GM18870 (cell line): ENCODE data around the gene KIF3A.

Experiments used
- ATAC-seq: cut with Tn5 transposase; IDR thresholded peaks from one replicate; pipeline ENCODE4 v1.9.1; 2021; ENCODE audit warnings: moderate library complexity; ENCODE audit not compliant: unreplicated experiment

KIF3A gene

DNA sequence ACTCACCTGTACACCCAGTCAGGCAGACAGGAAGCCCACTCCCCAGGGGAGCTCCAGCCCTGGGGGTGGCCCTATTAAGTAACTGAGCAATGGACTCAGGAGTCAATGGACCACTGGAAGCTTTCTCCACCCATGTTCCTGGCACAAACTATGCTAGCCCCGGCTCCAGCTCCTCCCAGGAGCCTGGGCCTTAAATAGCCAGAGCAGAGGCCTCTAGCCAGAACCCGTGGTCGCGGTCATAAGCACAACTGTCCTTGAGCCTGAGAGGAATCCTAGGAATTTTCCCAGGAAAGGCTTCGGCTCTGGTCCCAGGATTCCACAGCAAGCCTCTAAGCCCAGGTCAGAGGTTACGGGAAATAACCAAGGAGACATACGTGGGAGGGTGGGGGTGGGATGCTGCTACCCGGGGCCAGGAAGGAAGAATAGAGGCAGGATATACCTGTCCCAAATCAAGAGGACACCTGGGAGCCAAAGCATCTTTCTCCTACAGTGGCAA, 34.2 kb upstream of the KIF3A start:
- no peak for ATAC-seq

DNA sequence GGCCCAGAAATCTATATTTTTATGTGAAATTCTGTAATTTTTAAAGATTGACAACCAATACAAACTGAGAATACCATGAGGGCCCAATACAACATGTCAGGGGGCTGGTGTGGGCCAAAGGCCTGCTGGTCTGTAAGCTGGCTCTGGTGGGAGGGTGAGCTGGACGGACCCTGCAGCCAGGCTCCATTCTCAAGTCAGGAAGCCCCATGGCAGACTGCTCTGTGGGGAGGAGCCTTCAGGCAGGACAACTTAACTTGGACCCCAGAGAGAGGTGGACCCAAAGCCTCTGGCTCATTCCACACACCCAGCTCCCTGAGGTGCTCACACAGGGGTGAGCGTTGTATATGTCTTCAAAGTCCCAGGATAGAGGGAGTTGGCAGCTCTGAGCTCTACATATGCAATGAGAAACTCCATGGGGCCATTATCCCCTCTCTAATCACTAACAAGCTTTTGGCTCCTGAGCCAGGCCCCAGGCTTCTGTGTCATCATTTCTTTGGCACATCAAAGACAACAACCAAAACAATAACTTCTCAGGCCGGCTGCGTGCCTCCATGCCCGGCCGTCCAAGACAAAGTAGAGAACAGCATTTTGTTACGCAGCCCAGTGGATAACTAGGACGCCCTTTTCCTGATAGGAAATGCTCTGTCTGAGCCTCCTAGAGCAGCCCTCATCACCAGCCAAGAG, 33.3 kb upstream of the KIF3A start:
- ATAC-seq, result no peak

DNA sequence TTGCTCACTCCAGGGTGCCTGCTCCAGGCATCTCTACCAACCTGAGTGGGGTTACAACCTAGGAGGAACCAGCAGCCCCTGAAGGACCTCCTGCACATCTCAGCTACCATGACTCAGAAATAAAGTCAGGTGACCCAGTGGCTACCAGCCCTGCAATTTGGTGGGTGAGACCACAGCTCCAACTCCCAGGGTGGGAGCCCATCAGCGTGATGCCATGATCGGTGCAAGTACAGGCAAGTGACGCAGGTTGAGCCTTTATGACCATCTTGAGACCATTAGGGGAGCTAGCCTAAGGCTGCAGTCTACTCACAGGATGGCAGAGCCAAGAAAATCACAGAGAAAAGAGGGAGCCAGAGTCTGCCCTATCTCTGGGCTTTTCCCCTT, 31.1 kb upstream of the KIF3A start:
- no peak for ATAC-seq

DNA sequence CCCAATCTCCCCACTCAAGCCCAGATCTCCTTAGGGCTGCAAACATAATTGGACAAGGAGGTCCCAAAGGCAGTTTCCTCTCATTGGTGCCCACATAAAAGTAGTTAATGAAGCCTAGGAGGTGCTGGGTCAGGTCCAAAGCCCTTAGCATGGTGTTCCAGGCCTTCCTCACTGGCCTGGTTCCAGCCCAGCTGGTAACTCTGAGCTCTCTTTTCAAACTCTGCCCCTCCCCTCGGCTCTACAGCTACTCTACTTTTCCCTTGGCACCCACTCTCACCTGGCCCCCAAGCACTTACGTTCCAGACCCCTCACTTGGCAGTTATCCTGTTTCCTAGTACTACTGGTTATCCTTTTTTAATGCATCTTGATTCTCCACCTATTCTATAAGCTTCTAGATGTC, 29.8 kb upstream of the KIF3A start:
- no peak for ATAC-seq

DNA sequence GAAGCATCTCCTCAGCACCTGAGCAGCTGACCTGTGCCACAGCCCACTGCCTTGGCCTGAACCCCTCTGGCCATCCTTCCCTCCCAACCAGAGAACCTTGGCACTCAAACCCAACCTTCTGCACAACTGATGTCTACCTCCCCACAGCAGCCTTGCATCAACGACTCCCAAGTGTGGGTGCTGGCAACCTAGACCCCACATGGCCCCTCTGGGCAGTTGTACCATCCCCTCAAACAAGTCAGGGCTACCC, 29.4 kb upstream of the KIF3A start:
- ATAC-seq, result no peak

DNA sequence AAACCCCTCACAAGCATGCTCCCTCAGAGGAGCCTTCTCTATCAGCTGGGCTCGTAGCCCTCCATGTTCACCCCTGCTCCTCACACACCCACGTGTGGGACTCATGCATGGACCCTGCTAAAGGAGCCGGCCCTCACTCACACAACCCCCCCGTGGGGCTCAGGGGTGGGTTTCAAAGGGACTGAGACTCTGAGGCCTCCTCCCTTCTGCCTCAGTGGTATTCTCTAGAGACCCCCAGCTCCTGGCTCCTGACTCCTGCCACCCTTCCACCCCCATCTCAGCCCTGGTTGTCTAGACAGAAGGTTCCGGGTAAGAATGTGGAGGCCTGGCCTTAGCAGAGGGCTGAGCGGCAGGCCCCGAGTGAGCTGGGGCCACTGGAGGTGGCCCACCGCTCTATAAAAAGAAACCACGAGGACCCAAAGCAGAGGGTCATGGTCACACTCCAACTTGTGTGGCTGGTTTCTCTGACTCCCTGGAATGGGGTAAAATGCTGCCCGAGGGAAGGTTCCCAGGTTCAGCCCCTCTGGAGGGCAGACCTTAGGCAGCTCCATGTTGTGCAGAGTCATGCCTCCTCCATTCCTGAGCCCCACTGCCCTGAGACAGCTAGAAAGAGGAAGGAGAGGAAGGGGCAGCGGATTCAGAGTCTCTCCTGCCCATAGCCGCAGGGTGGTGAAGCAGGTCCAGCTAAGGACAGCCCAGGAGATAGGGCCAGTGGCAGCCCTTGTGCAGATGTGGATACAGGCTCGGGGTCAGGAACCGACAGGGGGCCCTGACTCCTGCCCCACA, 28.9 kb upstream of the KIF3A start:
- ATAC-seq, result no peak

DNA sequence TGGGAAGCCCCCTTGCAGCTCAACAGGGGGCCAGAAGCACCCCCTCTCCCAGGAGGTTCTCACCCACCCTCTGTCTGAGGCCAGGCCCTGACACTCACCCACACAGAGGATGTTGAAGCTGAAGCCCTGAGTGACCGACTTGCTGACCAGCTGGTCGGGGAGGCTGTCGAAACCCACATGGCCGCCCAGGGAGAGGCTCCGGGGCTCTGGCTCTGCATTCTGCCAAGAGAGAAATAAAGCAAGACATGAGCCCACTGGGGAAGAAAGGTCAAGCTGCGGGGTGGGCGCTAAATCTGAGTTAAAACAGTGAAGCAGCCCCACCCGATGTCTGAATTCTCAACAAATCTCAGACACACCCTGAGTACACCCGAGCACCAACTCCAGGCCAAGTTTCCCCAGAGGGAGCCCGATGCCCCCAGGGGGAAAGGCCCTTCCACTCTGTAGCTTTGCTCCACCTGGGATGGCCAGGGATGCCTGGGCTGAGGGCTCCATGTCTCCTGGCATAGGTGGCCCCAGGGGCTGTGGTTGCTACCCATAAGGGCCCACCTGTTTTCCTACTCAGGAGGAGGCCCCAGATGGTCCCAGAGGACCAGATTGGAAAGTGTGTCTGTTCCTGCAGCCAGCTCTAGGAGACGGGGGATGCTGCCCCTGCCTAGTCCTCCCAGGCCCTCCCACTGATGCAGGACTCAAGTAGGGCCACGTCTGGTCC, 28.1 kb upstream of the KIF3A start:
- ATAC-seq, result no peak

DNA sequence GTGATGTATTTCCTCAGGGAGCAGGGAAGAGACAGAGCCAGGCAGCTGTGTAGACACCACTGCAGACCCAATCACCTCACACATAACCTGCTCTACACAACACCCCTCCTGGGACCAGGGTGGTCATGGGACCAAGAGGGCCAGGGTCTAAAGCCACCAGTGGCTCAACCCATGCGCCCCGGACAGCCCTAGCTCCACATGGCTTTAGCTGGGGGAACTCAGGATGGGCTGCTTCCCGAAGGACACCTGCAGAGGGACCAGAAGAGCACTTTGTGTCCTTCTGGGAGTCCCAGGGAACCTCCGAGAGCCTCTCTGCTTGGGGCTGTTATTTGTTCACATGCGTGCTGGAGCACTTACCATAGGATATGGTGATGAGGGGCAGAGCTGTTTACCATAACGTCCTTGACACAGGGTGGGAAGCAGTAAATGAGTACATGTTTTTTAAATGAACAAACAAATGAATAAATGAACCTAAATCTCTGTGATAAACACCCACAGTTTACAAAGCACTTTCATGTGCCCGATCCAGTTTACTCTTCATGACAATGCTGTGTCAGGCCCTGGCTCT, 27.4 kb upstream of the KIF3A start:
- no peak for ATAC-seq

DNA sequence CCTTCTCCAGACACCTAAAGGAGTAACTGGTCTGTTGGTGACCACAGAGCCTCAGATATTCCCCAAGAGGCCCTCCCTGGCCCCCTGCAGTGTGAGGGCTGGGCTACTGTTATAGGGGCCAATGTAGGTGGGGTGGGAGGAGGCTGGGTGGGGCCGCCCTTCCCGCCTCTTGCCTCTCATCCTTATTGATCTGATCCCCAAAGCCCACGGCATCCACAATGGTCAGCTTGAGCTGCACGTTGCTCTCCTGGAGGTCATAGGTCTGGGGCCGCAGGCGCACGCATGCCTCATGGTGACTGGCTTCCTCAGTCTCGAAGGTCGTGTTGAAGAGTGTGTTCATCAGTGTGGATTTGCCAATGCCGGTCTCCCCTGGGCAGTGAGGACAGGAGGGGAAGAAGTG, 26.7 kb upstream of the KIF3A start:
- ATAC-seq, result no peak

DNA sequence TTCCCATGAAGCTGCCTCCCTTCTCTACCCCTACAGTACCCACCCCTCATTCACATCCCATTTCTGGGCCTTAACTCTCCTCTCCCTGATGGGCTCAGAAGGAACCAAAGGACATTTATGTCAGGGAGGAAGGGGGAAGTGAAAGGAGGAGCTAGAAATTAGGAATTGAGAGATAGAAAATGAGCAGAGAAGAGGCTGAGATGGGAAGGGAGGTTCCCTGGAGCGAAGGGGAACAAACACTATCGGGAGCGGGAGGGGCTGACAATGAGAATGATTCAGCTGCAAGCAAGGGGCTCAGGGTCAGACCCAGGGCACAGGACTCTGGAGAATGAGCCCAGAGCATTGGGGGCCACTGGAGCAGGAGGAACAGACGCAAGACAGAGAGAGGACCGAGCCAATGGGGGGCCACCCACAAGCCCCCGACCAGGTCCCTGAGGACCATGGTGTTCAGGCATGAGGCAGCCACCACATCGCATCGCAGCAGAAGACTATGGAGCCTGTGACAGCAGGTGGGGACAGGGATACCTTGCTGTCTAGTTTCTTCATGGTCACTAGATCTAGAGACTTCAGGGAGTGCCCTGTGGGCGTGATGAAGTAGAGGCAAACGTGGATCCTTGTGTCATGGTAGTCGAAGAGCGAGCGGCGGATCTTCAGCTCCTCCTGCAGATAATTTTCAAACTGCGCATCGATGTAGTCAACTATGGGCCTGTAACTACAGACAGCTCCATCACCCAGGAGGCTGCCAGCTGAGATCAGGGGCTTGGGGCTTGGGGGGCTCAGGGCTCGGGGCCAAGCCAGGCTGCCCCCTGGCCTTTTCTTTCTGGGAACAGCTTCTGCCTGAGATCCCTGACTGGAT, 26.1 kb upstream of the KIF3A start:
- no peak for ATAC-seq

DNA sequence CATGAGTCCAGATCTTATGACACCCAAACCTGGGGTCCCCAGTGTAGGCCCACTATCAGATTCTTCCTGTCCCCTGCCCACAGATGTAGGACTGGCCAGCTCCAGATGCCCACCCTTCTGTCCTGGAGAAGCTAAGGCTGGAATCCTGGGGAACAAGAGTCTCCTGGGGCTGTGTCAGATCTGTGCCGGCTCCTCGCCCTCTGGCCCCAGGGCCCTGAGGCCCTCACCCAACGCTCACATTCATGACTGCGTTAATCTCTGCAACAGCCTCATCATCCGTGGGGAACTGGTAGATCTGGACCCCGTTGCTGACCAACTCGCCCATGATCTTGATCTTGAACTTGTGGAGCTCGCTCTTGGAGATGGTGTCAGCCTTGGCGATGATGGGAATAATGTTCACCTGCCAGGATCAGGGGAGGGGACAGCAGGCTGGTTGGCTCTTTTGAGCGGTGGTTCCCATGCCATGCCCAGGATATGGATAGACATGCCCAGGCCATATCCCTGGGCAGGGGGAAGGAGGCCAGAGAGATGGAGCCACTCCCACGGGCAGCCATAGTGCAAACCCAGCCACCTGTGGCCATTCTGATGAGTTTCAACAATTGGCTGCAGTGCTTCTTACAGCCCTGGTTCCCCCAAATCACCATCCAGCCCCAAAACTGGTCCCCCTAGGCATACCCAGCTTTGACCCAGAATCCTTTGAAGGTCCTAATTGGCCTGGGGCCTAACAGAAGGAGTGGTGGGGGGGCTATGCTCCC, 25.1 kb upstream of the KIF3A start:
- ATAC-seq, result no peak

DNA sequence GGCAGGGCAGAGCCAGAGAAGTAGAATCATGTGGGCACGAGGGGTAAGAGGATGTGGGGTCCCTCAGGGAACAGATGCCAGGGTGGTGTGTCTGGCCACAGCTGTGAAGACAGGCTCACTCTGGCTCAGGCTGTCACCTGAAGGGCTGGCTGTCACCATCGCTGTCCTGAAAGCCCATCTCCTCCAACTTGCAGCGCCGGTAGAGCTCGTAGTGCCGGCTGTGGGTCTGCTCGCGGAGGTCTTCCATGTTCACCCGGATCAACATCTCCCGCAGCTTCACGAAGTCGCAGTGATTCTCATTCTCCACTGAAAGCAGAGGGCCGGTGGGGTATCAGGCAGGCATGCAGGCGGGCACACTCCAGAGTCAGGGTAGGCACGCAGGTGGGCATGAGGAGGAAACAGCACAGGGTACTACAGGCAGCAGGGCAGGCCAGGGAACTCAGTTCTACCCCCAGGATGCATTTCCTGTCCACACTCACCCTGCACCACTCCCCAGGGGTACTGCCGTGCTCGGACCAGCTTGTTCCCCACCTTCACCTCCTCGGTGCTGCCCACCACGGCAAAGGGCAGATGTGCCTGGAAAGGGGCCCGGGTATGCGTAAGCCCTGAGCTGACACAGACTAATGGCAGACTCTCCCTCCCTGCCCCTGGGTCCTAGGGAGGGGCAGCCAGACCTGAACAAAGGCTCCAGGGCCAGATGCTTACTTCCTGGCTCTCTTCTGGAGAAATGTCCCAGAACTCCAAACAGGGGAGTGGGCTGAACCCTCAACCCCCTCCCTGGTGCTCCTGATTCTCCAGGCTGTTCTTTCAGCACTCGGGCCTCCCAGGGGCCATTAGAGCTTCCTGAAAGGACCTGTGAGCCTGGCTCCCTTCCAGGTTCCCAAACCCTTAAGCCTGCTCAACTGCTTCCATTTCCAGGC, 24.2 kb upstream of the KIF3A start:
- no peak for ATAC-seq

DNA sequence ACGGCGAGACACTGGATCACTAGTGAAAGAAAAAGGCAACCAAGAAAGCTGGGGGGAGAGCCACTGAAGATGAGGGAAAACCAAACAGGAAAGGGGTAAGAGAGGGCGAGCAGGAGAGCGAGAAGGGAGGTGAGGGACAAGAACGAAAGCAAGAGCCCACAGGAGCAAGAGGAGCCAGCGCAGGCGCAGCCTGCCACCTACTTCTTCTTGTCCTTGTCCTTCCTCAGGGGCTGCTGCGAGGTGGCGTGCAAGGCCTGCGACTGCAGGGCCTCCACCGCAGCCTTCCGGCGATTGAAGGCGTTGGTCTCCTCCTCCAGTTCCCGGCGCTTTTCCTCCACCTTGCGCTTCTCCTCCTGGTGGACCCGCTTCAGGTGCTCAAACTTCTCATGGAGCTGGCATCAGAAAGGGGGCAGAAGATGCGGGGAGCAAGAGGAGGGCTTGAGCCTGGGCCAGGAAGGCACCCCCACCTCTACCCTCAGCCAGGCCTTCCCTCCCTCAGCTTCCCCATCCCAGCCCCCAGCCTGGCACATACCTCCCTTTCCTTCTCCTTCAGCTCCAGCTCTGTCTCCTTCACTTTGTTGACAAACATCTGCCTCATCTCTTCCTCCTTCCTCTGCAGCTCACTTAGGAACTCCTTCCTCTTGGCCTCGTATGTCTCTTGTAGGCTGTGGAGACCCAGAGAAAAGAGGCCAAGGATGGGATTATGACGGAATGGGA, 23.4 kb upstream of the KIF3A start:
- no peak for ATAC-seq

DNA sequence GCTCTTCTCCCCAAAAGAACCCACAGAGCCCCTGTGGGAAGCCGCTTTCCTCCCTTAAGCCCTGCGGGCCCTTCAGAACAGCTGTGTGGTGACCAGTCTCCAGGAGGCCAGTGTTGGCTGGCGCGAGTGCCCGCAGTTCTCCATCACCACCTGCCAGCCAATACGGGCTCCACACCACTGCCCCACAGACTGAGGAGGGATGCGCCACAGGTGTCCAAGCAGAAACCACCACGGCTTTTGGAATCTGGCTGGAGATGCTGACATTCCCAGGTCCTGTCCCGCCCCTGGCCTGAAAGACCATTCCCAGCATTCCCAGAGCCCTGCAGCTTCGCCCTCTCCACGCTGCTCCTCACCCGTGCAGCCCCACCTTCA, 22.7 kb upstream of the KIF3A start:
- no peak for ATAC-seq

DNA sequence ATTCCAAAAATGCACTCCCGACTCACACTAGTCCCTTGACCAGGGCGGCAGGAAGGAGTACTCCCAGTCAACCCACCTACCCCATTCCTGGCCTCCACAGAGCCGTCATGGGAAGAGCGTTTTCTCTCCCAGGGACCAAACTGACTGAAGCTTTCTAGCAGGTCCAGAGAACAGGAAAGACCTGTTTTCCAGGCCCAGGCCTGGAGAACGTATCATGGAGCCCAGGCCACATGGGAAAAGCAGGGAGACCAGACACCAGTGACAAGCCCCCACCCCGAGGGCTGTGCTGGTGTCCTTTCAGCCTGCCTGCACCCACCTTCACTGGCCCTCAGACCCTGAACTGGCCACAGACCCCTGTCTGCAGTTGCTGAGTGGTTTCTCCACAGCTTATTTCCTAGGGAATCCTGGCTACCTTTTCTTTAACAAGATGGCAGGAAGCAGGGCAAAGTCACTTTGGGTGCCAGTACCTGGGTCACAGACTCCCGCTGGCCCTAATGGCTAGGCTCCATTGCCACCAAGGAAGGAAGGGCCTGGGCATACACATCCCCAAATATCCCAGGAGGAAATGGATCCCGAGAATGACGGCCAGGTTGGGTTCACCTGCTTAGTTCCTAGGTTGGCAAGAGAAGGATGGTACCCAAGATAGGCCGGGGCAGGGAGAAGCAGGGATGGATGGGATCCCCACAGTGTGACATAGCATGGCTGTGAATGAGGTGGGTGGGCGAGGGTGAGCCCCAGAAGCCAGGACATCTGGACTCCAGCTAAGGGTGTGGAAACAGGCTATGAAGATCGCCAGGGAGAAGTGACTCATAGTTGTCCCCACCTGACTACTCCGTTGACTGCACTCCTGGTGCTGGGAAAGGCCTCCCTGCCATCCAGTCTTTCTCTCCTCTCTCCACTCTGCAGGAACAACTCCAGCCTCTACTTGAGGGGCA, 22.0 kb upstream of the KIF3A start:
- ATAC-seq, result no peak

DNA sequence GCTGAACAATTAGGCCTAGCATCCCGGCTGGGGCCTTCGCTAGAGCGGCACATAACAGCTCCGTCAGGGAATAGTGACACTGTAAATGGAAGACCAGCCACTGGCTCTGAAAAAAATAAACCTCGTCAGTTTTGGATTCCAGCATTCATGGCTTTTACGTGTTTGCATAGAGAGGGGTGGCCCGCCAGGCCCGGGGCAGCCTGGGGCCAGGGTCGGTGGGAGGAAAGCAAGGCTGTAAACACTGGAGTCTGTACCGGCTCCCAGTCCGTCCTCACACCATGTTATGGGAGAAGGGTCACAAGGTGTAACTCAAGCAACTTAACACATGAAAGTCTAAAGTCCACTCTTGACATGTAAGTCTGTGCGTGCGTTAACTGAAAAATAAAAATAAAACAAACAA, 21.1 kb upstream of the KIF3A start:
- ATAC-seq, result no peak

DNA sequence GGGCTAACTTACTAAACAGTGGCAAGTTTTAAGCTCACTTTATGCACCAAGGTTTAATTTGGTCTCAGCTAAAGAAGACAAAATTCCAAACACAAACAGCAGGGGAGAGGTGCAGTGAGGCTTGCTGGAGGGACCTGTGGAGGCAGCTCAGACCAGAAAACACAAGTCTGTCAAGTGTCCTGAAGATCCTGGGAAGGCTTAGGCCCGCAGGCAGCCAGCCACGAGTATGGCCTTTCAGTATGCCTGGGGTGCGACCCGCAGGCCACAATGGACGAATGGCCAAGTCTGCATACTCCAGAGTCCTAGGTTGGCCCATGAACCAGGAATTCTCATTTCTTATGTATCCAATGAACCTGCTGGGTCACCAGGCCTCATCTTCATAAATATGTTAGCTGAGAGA, 19.2 kb upstream of the KIF3A start:
- ATAC-seq, result no peak

DNA sequence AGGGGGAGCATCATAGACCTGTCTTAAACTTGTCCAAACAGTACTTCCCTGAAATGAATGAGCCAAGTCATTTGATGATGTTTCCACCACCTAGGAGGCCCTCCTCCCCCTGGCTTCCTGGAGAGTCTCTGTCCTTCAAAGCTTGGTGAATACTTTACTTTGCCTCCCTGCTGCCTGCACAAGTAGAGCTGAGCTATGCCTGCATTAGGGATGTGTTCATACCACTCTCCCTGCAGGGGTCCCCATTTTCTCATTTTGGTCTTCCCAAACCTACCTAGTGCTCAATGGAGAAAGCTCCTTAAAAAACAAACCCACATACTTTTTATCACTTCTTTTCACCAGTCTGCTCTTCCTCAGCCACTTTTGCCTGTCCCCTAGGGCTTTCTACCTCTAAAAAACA, 17.6 kb upstream of the KIF3A start:
- no peak for ATAC-seq
